ENCODE data around the gene UNC79. TPM values are rescaled to one million over a fixed set of nuclear protein-coding genes. Genes with fewer than 3 reads are reported as not detected.
A peak's percentile ranks its signal among the peaks of the same experiment; 100 is the strongest.

The UNC79 gene
- total and polyA plus RNA-seq, 2 donors from 2014 or later: 0.56 to 0.79 TPM

GRCh38 chr14:93648440-93649168 lies 217.9 kb downstream of the UNC79 start:
- Histone ChIP-seq H3K27me3 (ENCODE audit: control insufficient read depth, insufficient read depth, low read length) (no peaks in the 10 kb centered on the region), H3K36me3 (ENCODE audit: control insufficient read depth in 2 of 3, insufficient read depth in 3 of 3, low read length in 3 of 3) (no peaks in the 10 kb centered on the region), H3K9ac (ENCODE audit: low read length in 3 of 3) (no peak overlapping the region), H3K27ac (ENCODE audit: low read depth in 2 of 2, low read length in 2 of 2) (no peak overlapping the region), H3K9me3 (ENCODE audit: control insufficient read depth in 2 of 3, insufficient read depth in 1 of 3, low read length in 3 of 3) (peaks cover 0 to 2% (median 0%) of the 10 kb centered on the region in 3 donors), H3K4me3 (ENCODE audit: low read length in 3 of 3) (no peak overlapping the region), H3K4me1 (ENCODE audit: control insufficient read depth in 2 of 3, insufficient read depth in 2 of 3, low read depth in 1 of 3, low read length in 3 of 3) (no peaks in the 10 kb centered on the region)
- peak; percentile 18 for TF ChIP-seq CTCF (IDR thresholded peaks at IDR 0.05; ENCODE audit: borderline replicate concordance, extremely low read depth, insufficient read depth)
- DNase-seq (peak in 2 of 5 donors; percentile 13 to 14), FAIRE-seq (no peak)
- intact Hi-C loops (cut with DNase I): no loop called here

GRCh38 chr14:93654599-93654998 lies 223.9 kb downstream of the UNC79 start:
- no peak overlapping the region for H3K9ac ChIP-seq (ENCODE audit: low read length in 3 of 3)
- no peak for TF ChIP-seq CTCF (IDR thresholded peaks at IDR 0.05; ENCODE audit: borderline replicate concordance, extremely low read depth, insufficient read depth)
- no peaks in the 10 kb centered on the region for H3K27me3 ChIP-seq (ENCODE audit: control insufficient read depth, insufficient read depth, low read length)
- no peaks in the 10 kb centered on the region for H3K4me1 ChIP-seq (ENCODE audit: control insufficient read depth in 2 of 3, insufficient read depth in 2 of 3, low read depth in 1 of 3, low read length in 3 of 3)
- no peak for FAIRE-seq
- no peak for DNase-seq
- H3K9me3 ChIP-seq (ENCODE audit: control insufficient read depth in 2 of 3, insufficient read depth in 1 of 3, low read length in 3 of 3): peaks cover 0 to 2% (median 0%) of the 10 kb centered on the region in 3 donors
- H3K4me3 ChIP-seq (ENCODE audit: low read length in 3 of 3): no peak overlapping the region
- no peak overlapping the region for H3K27ac ChIP-seq (ENCODE audit: low read depth in 2 of 2, low read length in 2 of 2)
- no peaks in the 10 kb centered on the region for H3K36me3 ChIP-seq (ENCODE audit: control insufficient read depth in 2 of 3, insufficient read depth in 3 of 3, low read length in 3 of 3)
- intact Hi-C loops (cut with DNase I): loop anchor here (10.0 kb wide), 1 partner anchor 250 kb away; no protein-coding TSS in a partner anchor

- Histone ChIP-seq H3K4me1 (ENCODE audit: control insufficient read depth in 2 of 3, insufficient read depth in 2 of 3, low read depth in 1 of 3, low read length in 3 of 3) (no peaks in the 10 kb centered on the region), H3K9me3 (ENCODE audit: control insufficient read depth in 2 of 3, insufficient read depth in 1 of 3, low read length in 3 of 3) (peaks cover 0 to 2% (median 0%) of the 10 kb centered on the region in 3 donors), H3K27ac (ENCODE audit: low read depth in 2 of 2, low read length in 2 of 2) (no peak overlapping the region), H3K4me3 (ENCODE audit: low read length in 3 of 3) (no peak overlapping the region), H3K36me3 (ENCODE audit: control insufficient read depth in 2 of 3, insufficient read depth in 3 of 3, low read length in 3 of 3) (no peaks in the 10 kb centered on the region), H3K27me3 (ENCODE audit: control insufficient read depth, insufficient read depth, low read length) (no peaks in the 10 kb centered on the region), H3K9ac (ENCODE audit: low read length in 3 of 3) (no peak overlapping the region)
- peak; percentile 68 for TF ChIP-seq CTCF (IDR thresholded peaks at IDR 0.05; ENCODE audit: borderline replicate concordance, extremely low read depth, insufficient read depth)
- DNase-seq (peak in 4 of 5 donors; percentile 46 to 92 (median 74)), FAIRE-seq (no peak)
- intact Hi-C loops (cut with DNase I): loop anchor here (10.0 kb wide), 1 partner anchor 250 kb away; no protein-coding TSS in a partner anchor
Measured at GRCh38 chr14:93655078-93655750, 224.5 kb downstream of the UNC79 start.
